Esophagus muscularis mucosa (tissue), 4 donors: Measurements from ENCODE around the gene COMT. TPM values are rescaled to one million over a fixed set of nuclear protein-coding genes. Genes with fewer than 3 reads are reported as not detected.

Source experiments
- DNase-seq: peaks from one replicate; pipeline ENCODE4 v3.0.0-alpha.2; 2017; ENCODE audit errors: extremely low spot score
- H3K27ac ChIP-seq, 4 donors: fragments of 200-600 bp; sonication (generic); replicated peaks in 1 of 4; 1 replicate in 3 of 4; 2 replicates in 1 of 4; pipeline ENCODE4 v1.5.1; 2016 to 2019; ENCODE audit warnings: mild to moderate bottlenecking in 1 of 4
- H3K27me3 ChIP-seq, 4 donors: fragments of 200-600 bp; sonication (generic); one replicate each; pipeline versions ENCODE4 v1.5.1 to v1.6.0; 2016 to 2019
- H3K36me3 ChIP-seq, 4 donors: fragments of 200-600 bp; sonication (generic); one replicate each; pipeline ENCODE4 v1.5.1; 2016 to 2019
- H3K4me1 ChIP-seq, 4 donors: fragments of 200-600 bp; sonication (generic); one replicate each; pipeline ENCODE4 v1.5.1; 2016 to 2019
- H3K4me3 ChIP-seq, 4 donors: fragments of 200-600 bp; sonication (generic); 1 replicate in 2 of 4; 2 replicates in 2 of 4; pipeline ENCODE4 v1.5.1; 2016 to 2019; ENCODE audit warnings: mild to moderate bottlenecking in 4 of 4, moderate library complexity in 1 of 4
- H3K9me3 ChIP-seq, 4 donors: fragments of 200-600 bp; sonication (generic); 1 replicate in 3 of 4; 2 replicates in 1 of 4; pipeline ENCODE4 v1.5.1; 2016 to 2019
- EP300 ChIP-seq: sonication (generic); formaldehyde crosslinking; IDR thresholded peaks from one replicate; pipeline ENCODE4 v1.6.1; 2017; ENCODE audit warnings: antibody characterized with exemption
- POLR2A ChIP-seq: fragments of 450-650 bp; IDR thresholded peaks from one replicate; pipeline ENCODE4 v1.6.1; 2017; ENCODE audit warnings: antibody characterized with exemption, moderate library complexity, mild to moderate bottlenecking, low read depth
- POLR2AphosphoS5 ChIP-seq, 2 donors: sonication (generic); formaldehyde crosslinking; IDR thresholded peaks; one replicate each; pipeline ENCODE4 v1.6.1; 2017; ENCODE audit warnings: antibody characterized with exemption in 2 of 2
- WGBS: methylation state at CpG from one replicate; pipeline ENCODE4 v1.1.5; 2018; 5-methylcytosine and 5-hydroxymethylcytosine counted together
- intact Hi-C: fragments of 100-400 bp; cut with DNase I; formaldehyde crosslinking; loops from one replicate; pipeline ENCODE4 v1.15.1; 2023
- total RNA-seq, 4 donors: library from RNA; depleted of rRNA; stranded (reverse); fragments of >200 nt; gene quantifications; one replicate each; pipeline versions ENCODE4 v1.1.0 to v1.2.1, GENCODE V29; 2016
- TF ChIP-seq, protein P1 (sequence below), 3 experiments: fragments of 200-600 bp in 2 of 3; fragments of 450-650 bp in 1 of 3; sonication (generic) in 2 of 3; IDR thresholded peaks; one replicate each; pipeline ENCODE4 v1.5.1; 2017 to 2019; ENCODE audit warnings: antibody characterized with exemption in 3 of 3, mild to moderate bottlenecking in 2 of 3, moderate library complexity in 1 of 3

The COMT gene
- total RNA-seq, 4 donors from 2014 or later = 141 to 231 (median 196) TPM

DNA sequence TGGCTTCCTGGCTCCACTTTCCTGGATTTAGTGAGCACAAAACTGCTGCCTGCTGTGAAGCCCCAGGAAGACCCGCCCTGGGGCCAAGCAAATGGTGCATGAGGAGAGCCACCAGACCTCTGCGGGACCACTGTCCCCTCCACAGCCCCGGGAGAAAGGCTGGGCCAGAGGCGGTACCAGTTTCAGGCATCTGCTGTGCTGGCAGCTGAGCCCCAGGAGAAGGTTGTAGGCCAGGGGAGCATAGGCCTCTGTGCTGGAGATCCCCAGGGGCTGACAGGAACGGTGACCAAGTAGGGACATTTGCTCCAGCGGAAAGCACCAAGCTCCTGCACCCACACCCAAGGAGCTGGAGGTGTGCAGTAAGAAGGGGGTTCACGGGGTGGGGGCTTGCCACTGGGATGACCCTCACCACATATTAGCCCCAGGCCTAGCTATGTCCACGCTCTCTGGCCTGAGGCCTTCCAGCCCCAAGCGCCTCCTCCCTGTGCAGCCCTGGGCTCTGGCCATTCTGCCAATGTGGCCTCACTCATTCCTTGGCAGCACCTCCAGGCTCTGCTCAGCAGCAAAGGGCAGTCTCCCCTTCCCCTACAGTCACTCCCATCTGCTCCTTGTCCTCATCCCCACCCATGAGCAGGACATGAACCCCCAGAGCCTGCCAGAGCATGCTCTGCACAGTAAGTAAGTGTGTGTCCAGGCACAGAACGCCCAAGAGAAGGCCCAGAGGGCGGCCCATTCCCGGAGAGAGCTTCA, 24.0 kb upstream of the COMT start:
- H3K4me3 ChIP-seq = no peak overlapping the region
- no peaks in the 10 kb centered on the region for H3K27me3 ChIP-seq
- H3K27ac ChIP-seq = no peak overlapping the region
- intact Hi-C loops = no loop called here
- no peaks in the 10 kb centered on the region for H3K9me3 ChIP-seq
- 89% methylated on average over 9 of the region's 12 CpGs for WGBS
- TF ChIP-seq POLR2AphosphoS5 (IDR thresholded peaks at IDR 0.05) = no peak
- TF ChIP-seq EP300 = no peak
- TF ChIP-seq POLR2A = no peak
- TF ChIP-seq, protein P1, sequence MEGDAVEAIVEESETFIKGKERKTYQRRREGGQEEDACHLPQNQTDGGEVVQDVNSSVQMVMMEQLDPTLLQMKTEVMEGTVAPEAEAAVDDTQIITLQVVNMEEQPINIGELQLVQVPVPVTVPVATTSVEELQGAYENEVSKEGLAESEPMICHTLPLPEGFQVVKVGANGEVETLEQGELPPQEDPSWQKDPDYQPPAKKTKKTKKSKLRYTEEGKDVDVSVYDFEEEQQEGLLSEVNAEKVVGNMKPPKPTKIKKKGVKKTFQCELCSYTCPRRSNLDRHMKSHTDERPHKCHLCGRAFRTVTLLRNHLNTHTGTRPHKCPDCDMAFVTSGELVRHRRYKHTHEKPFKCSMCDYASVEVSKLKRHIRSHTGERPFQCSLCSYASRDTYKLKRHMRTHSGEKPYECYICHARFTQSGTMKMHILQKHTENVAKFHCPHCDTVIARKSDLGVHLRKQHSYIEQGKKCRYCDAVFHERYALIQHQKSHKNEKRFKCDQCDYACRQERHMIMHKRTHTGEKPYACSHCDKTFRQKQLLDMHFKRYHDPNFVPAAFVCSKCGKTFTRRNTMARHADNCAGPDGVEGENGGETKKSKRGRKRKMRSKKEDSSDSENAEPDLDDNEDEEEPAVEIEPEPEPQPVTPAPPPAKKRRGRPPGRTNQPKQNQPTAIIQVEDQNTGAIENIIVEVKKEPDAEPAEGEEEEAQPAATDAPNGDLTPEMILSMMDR (IDR thresholded peaks at IDR 0.05) = no peak
- H3K36me3 ChIP-seq = peaks cover 53 to 75% (median 64%) of the 10 kb centered on the region in 4 donors
- H3K4me1 ChIP-seq = no peaks in the 10 kb centered on the region
- DNase-seq = no peak

DNA sequence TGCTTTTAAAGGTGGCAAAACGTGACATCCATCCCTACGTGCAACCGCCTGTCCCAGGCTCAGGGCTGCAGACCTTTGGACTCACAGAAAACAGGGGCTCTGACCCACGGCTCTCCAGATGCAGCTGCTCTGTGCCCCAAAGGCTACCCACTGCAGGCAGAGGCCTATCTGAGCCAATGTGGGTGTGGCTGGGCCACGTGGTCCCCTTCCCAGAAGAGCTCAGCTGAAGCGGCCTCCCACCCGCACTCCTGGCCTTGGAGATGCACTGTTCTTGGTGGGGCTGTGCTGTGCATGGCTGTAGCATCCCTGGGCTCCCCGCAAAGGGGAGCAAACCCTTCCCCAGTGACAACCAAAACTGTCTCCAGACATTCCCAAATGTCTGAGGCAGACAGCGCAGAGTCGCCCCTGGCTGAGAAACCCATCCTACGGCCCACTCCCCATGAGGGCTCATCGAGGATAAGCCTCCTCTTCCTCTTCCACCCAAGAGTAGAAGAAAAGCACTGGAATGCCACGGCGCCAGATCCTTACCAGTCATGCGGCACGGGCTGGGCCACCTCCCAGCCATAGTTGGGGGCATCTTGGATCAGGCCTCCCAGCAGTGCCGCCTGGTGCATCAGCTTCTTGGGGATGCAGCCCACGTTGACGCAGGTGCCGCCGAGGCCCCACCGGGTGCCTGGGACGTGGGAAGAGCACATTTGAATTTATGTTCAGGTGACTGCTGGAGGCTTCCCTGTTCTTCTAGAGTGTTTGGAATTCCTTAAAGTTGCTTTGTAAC, 23.1 kb upstream of the COMT start:
- H3K4me3 ChIP-seq = no peak overlapping the region
- H3K36me3 ChIP-seq = peaks cover 47 to 71% (median 55%) of the 10 kb centered on the region in 4 donors
- DNase-seq = no peak
- intact Hi-C loops = no loop called here
- H3K27ac ChIP-seq = no peak overlapping the region
- WGBS = 92% methylated on average over 13 of the region's 23 CpGs
- no peaks in the 10 kb centered on the region for H3K27me3 ChIP-seq
- H3K4me1 ChIP-seq = no peaks in the 10 kb centered on the region
- no peaks in the 10 kb centered on the region for H3K9me3 ChIP-seq
- TF ChIP-seq POLR2A = no peak
- TF ChIP-seq, protein P1 (IDR thresholded peaks at IDR 0.05) = no peak
- no peak for TF ChIP-seq EP300
- TF ChIP-seq POLR2AphosphoS5 (IDR thresholded peaks at IDR 0.05) = no peak

DNA sequence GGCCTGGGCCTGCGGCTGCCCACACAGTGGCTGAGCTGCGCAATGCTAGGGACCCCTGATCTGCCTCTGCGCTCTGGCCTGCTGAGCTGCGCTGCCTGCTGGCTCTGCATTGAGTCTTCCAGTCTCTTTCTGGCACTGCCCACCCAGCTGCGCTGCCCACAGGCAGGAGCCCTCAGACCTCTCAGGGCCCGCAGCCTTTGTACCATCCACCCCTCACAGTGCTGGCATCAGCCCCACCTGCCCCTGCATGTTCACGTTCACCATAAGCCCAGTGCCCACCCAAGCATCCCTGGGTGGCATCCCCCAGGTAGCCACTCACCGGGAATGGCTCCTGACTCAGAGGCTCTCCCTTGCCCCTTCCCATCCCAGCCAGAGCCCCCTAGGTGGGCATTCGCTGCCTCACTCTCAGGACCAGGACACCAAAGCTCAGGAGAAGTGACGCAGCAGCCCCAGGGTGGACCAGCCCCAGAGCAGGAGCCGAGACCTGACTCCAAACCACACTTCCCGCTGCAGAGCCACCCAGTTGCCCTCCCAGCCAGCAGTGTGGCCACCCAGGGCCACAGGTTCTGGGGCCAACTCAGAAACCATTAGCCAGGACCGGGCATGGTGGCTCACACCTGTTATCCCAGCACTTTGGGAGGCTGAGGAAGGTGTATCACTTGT, 21.7 kb upstream of the COMT start:
- H3K27ac ChIP-seq = no peak overlapping the region
- peaks cover 38 to 59% (median 42%) of the 10 kb centered on the region in 4 donors for H3K36me3 ChIP-seq
- H3K27me3 ChIP-seq = no peaks in the 10 kb centered on the region
- no peak for DNase-seq
- no peak overlapping the region for H3K4me3 ChIP-seq
- H3K4me1 ChIP-seq = no peaks in the 10 kb centered on the region
- H3K9me3 ChIP-seq = no peaks in the 10 kb centered on the region
- 94% methylated on average over 11 of the region's 13 CpGs for WGBS
- TF ChIP-seq EP300 (no peak), POLR2AphosphoS5 (IDR thresholded peaks at IDR 0.05) (no peak)
- TF ChIP-seq, protein P1 (IDR thresholded peaks at IDR 0.05) = no peak
- intact Hi-C loops = no loop called here

DNA sequence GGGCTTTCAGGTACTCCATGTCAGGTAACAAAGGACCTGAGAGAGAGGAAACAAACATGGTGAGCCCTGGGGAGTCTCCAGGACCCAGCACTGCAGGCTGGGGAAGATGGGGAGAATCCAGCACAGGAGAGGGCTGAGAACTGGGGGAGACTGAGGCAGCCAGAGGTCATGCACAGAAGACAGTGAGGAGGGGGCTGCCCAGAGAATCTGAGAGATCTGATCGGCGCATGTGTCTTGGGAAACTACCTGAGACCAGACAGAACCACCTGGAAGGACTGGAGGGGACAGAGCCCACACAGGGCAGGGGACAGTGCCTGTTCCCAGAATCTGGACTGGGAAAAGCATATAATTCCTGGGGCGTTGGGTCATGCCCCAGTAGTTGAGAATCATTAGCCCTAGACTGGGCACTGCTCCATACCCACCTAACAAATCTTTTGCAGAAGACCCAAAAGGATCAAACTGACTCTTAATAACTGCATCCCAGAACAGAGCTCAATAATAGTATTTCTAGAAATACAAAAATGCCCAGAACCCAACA, 20.0 kb upstream of the COMT start:
- DNase-seq = no peak
- intact Hi-C loops = no loop called here
- H3K36me3 ChIP-seq = peaks cover 20 to 42% (median 26%) of the 10 kb centered on the region in 4 donors
- H3K27ac ChIP-seq = no peak overlapping the region
- H3K9me3 ChIP-seq = no peaks in the 10 kb centered on the region
- TF ChIP-seq POLR2AphosphoS5 (IDR thresholded peaks at IDR 0.05) = no peak
- TF ChIP-seq EP300 = no peak
- TF ChIP-seq, protein P1 (IDR thresholded peaks at IDR 0.05) = no peak
- TF ChIP-seq POLR2A = no peak
- no peak overlapping the region for H3K4me3 ChIP-seq
- H3K4me1 ChIP-seq = no peaks in the 10 kb centered on the region
- WGBS = 62% methylated on average over 3 of the region's 3 CpGs
- H3K27me3 ChIP-seq = no peaks in the 10 kb centered on the region
